ENCODE results near the gene DENND10. TPM values are rescaled to one million over a fixed set of nuclear protein-coding genes. Genes with fewer than 3 reads are reported as not detected.

Gene DENND10
- total and polyA plus RNA-seq, 2 donors (not counting 3 experiments of a cell fraction or from before 2014, with no cell fraction given) = 39.1 to 50.1 TPM

GRCh38 chr10:119055472-119055871 is 48.4 kb upstream of the DENND10 start:
- no peak overlapping the region for H3K4me3 ChIP-seq (replicated peaks in 1 of 3; ENCODE audit: insufficient read depth in 1 of 3, low read depth in 1 of 3, low read length in 3 of 3)
- no peak overlapping the region for H3K9ac ChIP-seq (replicated peaks; ENCODE audit: extremely low read depth, insufficient read depth, low read length)
- H4K20me1 ChIP-seq (replicated peaks; ENCODE audit: control insufficient read depth, extremely low read depth, insufficient read depth, low read length) = no peaks in the 10 kb centered on the region
- DNase-seq (ENCODE audit: low read depth, low spot score) = no peak
- no peaks in the 10 kb centered on the region for H3K4me1 ChIP-seq (ENCODE audit: control insufficient read depth, extremely low read depth, insufficient read depth, low read length)
- dilution Hi-C loops (cut with MboI; ENCODE audit: extremely low pct_ligation_motif_present, low sequenced_read_pairs) (no loop called here), intact Hi-C loops (cut with micrococcal nuclease) (no loop called here)
- FAIRE-seq = no peak
- no peak for TF ChIP-seq GATA2 (IDR thresholded peaks at IDR 0.05; ENCODE audit: insufficient read depth, insufficient read length, low read depth, low read length)
- H3K27me3 ChIP-seq (ENCODE audit: control insufficient read depth in 2 of 2, insufficient read depth in 2 of 2, low read length in 2 of 2) = no peaks in the 10 kb centered on the region
- BruUV-seq (replicated peaks) = no TSS peak
- H3K27ac ChIP-seq (ENCODE audit: insufficient read depth, low read depth, low read length) = no peak overlapping the region
- H3K9me1 ChIP-seq (replicated peaks; ENCODE audit: control insufficient read depth, extremely low read depth, insufficient read depth, low read length) = no peaks in the 10 kb centered on the region
- POLR2A ChIA-PET = no interaction called here
- CTCF ChIA-PET = no interaction called here
- H3K4me2 ChIP-seq (ENCODE audit: insufficient read depth, low read length) = no peak overlapping the region
- no peak overlapping the region for H2AFZ ChIP-seq (ENCODE audit: low read depth, low read length)
- peaks cover 71% of the 10 kb centered on the region for H3K79me2 ChIP-seq (ENCODE audit: control insufficient read depth, insufficient read depth, low read length)
- no peaks in the 10 kb centered on the region for H3K9me3 ChIP-seq (replicated peaks; ENCODE audit: control insufficient read depth, insufficient read depth, low read length)
- H3K36me3 ChIP-seq (ENCODE audit: control insufficient read depth in 2 of 2, extremely low read depth in 1 of 2, insufficient read depth in 2 of 2, low read length in 2 of 2) = peaks cover 48 to 54% of the 10 kb centered on the region in 2 experiments

DNA sequence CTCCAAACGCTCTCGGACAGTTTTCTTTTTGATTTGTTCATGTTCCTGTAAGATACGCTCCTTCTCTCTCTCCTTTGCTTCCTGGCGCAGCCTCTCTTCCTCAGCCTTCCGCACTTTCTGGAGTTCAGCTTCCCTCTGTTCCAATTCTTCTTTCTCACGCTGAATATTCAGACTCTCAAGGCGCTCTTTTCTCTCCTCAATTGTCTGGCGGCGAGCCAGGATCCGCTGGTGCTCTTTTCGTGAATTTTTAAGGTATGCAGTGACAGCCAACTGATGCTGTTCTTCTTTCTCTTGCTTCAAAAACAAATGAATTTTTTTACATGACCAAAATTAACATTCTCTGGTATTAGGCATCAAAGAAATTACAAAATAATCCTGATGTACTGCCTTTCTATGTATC is 45.9 kb upstream of the DENND10 start:
- dilution Hi-C loops (cut with MboI; ENCODE audit: extremely low pct_ligation_motif_present, low sequenced_read_pairs) (no loop called here), intact Hi-C loops (cut with micrococcal nuclease) (no loop called here)
- BruUV-seq (replicated peaks) = no TSS peak
- no peak overlapping the region for H3K4me2 ChIP-seq (ENCODE audit: insufficient read depth, low read length)
- FAIRE-seq (no peak), DNase-seq (ENCODE audit: low read depth, low spot score) (no peak)
- no peaks in the 10 kb centered on the region for H3K9me3 ChIP-seq (replicated peaks; ENCODE audit: control insufficient read depth, insufficient read depth, low read length)
- H2AFZ ChIP-seq (ENCODE audit: low read depth, low read length) = no peak overlapping the region
- H3K27ac ChIP-seq (ENCODE audit: insufficient read depth, low read depth, low read length) = no peak overlapping the region
- TF ChIP-seq MYC (IDR thresholded peaks at IDR 0.05; ENCODE audit: low read depth, low read length) (no peak), GATA2 (IDR thresholded peaks at IDR 0.05; ENCODE audit: insufficient read depth, insufficient read length, low read depth, low read length) (no peak), FOS (IDR thresholded peaks at IDR 0.05; ENCODE audit: borderline replicate concordance, insufficient read depth, low read length) (no peak), POLR2AphosphoS5 (IDR thresholded peaks at IDR 0.05; ENCODE audit: insufficient read depth, low read depth, low read length) (no peak), JUN (IDR thresholded peaks at IDR 0.05; ENCODE audit: borderline replicate concordance, insufficient read depth, insufficient read length, low read depth) (no peak), EZH2 (IDR thresholded peaks at IDR 0.05; ENCODE audit: borderline replicate concordance, low read depth, low read length, severe bottlenecking) (no peak), POLR2A (IDR thresholded peaks at IDR 0.05; ENCODE audit: low read depth, low read length) (no peak), CTCF (IDR thresholded peaks at IDR 0.05; ENCODE audit: extremely low read depth in 1 of 2, insufficient read depth in 1 of 2, low read depth in 1 of 2, low read length in 2 of 2) (no peak)
- TF ChIP-seq, protein P1, sequence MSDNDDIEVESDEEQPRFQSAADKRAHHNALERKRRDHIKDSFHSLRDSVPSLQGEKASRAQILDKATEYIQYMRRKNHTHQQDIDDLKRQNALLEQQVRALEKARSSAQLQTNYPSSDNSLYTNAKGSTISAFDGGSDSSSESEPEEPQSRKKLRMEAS (IDR thresholded peaks at IDR 0.05; ENCODE audit: insufficient read depth, insufficient read length) = no peak
- peaks cover 71% of the 10 kb centered on the region for H3K79me2 ChIP-seq (ENCODE audit: control insufficient read depth, insufficient read depth, low read length)
- H3K27me3 ChIP-seq (ENCODE audit: control insufficient read depth in 2 of 2, insufficient read depth in 2 of 2, low read length in 2 of 2) = no peaks in the 10 kb centered on the region
- no peak overlapping the region for H3K4me3 ChIP-seq (replicated peaks in 1 of 3; ENCODE audit: insufficient read depth in 1 of 3, low read depth in 1 of 3, low read length in 3 of 3)
- CTCF ChIA-PET = interaction anchor here (1.3 kb wide), 1 partner anchor 11 kb away, joined by 3 read pairs; no protein-coding TSS in a partner anchor
- H3K9me1 ChIP-seq (replicated peaks; ENCODE audit: control insufficient read depth, extremely low read depth, insufficient read depth, low read length) = no peaks in the 10 kb centered on the region
- H4K20me1 ChIP-seq (replicated peaks; ENCODE audit: control insufficient read depth, extremely low read depth, insufficient read depth, low read length) = peaks cover 5% of the 10 kb centered on the region
- no peaks in the 10 kb centered on the region for H3K4me1 ChIP-seq (ENCODE audit: control insufficient read depth, extremely low read depth, insufficient read depth, low read length)
- H3K36me3 ChIP-seq (ENCODE audit: control insufficient read depth in 2 of 2, extremely low read depth in 1 of 2, insufficient read depth in 2 of 2, low read length in 2 of 2) = peaks cover 45 to 49% of the 10 kb centered on the region in 2 experiments
- no peak overlapping the region for H3K9ac ChIP-seq (replicated peaks; ENCODE audit: extremely low read depth, insufficient read depth, low read length)
- POLR2A ChIA-PET = no interaction called here
